Measurements from ENCODE around the gene E2F3. TPM values are rescaled to one million over a fixed set of nuclear protein-coding genes. Genes with fewer than 3 reads are reported as not detected.

Gene E2F3
- total RNA-seq, 4 donors from 2014 or later = 9.4 to 15.8 (median 11.9) TPM

DNA sequence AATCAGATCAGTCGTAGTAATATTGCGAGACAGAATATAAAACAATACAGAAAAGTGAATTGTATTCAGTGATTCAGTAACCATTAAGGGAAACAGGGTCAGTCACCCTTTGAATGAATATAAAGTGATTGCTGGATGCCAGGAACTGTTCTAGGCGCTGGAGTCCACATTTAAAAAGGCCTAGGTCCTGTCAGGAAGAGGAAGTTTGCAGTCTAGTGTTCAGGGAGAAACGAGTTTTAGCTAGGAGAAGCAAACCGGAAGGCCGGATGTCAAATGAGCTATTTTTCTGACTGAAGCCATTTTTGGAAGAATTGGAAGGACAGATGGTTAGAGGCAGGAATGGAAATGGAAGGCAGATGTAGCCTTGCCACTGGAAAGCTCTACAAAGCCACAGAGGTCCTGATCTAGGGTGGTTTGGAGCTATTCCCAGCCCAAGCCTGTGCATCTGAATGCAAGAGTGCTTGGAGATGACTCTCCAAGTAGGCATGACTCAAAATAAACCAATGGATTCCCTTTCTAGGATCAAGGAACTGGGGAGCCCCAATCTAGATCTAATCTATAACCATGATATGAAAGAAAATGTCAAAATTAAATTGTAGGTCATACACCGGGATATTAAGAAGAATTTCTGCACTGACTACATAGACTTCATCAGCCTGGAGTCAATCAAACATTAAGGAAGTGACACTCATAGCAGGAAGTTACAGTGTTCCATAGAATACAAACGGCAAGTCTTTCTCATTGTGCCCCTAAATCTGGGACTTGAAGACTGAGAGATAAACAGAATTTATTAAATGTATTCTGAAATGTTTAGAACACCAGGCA, 95.7 kb downstream of the E2F3 start:
- TF ChIP-seq, protein P1, sequence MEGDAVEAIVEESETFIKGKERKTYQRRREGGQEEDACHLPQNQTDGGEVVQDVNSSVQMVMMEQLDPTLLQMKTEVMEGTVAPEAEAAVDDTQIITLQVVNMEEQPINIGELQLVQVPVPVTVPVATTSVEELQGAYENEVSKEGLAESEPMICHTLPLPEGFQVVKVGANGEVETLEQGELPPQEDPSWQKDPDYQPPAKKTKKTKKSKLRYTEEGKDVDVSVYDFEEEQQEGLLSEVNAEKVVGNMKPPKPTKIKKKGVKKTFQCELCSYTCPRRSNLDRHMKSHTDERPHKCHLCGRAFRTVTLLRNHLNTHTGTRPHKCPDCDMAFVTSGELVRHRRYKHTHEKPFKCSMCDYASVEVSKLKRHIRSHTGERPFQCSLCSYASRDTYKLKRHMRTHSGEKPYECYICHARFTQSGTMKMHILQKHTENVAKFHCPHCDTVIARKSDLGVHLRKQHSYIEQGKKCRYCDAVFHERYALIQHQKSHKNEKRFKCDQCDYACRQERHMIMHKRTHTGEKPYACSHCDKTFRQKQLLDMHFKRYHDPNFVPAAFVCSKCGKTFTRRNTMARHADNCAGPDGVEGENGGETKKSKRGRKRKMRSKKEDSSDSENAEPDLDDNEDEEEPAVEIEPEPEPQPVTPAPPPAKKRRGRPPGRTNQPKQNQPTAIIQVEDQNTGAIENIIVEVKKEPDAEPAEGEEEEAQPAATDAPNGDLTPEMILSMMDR (IDR thresholded peaks at IDR 0.05; ENCODE audit: low read depth) = no peak

DNA sequence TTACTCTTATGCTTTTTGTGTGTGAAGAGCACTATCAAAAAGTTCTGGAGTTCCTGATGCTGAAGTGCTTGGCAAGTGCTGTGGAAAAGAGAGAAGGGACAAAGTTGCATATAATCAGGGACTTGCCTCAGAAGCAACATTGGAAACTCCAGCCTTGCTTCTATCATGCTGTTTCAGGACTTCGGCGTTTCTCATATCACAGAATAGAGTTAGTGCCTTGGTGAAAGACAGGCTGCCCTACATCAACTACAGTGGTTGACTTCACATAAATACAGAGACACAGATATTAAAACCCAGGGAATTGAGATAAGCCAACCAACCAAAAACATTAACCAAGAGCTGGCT, 96.3 kb downstream of the E2F3 start:
- TF ChIP-seq, protein P1 (IDR thresholded peaks at IDR 0.05; ENCODE audit: low read depth) = no peak

DNA sequence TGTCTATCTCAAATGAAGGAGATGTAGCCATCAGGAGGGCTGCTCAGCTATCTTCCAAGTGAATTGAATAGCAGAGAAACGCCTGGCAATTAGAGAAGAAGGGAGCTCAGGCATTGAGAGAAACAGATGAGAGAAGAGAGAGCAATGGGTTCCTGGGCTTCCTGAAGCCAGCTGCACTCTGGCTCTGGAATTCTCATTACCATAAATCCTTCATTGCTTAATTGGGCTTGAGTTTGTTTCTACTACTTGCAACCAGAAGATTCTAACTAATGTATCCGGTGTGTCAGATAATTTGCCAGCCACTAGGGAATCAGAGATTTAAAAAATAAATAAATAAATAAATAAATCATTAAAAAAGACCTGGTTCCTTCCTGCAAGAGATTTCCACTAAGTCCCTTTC, 107.5 kb downstream of the E2F3 start:
- TF ChIP-seq, protein P1 (IDR thresholded peaks at IDR 0.05; ENCODE audit: low read depth) = no peak

DNA sequence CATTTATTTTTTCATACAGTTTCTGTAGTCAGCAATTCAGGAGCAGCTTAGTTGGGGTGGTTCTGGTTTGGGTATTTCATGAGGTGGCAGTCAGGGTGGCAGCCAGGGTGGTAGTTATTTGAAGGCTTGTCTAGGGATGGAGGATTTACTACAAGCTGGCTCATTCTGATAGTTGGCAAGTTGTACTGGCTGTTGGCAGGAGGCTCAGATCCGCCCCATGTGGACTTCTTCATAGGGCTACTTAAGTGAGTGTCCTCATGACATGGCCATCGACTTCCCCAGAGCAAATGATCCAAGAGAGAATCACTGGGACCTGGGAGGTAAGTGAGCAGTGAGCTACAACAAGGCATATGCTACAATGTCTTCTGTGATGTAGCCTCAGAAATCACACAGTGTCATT, 110.2 kb downstream of the E2F3 start:
- TF ChIP-seq, protein P1 (IDR thresholded peaks at IDR 0.05; ENCODE audit: low read depth) = no peak

DNA sequence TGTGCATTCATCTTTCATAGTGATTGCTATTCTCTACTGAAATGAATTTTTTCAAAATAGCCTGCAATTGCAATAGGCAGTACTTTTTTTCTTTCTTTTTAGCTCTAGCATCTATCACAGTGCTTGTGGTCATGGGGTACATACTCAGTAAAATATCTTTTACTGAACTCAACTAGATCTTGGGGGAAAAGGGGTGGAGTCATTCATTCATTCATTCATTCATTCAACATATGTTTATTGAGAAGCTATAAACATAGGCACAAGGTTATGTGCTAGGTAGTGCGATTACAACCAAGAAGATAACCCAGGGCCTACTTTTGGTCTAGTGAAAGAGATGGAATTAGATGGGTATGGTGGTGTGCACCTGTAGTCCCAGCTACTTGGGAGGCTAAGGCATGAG, 131.2 kb downstream of the E2F3 start:
- TF ChIP-seq, protein P1 (IDR thresholded peaks at IDR 0.05; ENCODE audit: low read depth) = no peak

DNA sequence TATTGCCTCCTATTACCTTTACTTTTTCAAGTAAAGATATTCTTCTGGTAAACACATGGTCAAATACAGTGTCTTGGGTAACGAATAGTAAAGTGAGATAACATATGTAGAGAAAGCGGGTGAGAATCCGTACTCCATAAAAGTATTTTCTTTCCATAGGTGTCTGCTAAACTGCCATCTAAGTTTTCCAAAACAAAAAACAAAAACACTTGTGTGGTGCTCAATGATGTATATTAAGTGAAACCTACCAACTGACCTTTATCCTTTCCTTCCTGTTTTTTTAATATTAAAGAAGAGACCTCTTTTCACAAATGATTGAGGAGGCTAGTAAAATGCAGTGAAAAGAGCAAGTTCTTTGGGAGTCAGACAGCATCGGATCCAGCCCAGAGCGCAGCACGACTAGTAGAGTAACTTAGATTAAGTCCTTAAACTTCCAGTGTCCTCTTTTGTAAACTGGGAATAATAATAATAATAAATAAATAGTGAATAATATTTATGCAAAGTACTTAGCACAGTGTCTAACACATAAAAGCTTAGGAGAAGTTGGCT, 132.1 kb downstream of the E2F3 start:
- TF ChIP-seq, protein P1 (IDR thresholded peaks at IDR 0.05; ENCODE audit: low read depth) = no peak

DNA sequence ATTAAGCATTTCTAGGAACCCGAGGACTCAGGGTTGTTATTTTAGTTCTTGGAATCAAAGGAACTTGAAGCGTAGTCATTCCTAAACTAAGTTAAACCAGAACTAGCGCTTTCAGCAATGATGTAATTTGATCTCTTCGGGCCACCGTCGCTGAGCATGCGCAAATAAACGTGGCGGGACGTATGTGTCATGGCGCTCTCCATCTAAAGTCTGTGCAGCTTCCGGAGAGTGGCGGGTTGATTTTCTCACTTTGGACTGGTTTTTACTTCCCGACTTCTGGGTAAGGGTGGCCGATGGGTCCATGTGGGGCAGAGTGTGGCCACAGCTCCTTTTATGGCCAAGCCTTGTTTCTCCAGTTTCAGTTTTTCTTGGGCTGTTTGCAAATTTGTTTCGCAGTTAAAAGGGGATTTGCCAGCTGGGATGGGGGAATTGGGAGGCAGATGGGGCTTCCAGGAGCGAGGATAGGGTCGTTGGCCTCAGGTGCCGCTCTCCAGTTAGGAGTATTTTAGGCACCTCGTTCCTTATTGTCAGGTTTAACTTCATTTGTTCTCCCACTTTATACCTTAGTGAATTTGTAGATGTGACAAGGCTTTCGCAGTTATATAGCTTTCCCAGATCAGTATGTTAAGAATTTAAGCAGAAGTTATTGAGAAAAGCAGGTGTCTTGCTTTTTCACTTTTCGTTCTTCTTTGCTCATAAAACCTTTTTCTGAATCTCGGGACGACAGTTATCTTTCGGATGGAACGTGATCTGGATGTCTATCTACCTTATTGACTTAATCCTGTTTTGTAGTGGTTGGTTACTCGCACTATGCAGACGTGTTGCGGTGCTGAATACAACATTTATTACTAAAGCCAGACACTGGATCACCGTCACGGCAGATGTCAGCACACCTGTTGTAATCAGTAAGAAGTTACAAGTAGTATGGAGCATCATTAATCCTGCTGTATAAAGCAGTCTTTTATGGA, 132.9 kb downstream of the E2F3 start, which contains the start of gene CDKAL1:
CDKAL1 (plus strand) TSS at position 163 of the 968 bp plus-strand sequence. CDS start 11,894 bp downstream, outside the sequence.
- TF ChIP-seq, protein P1 (IDR thresholded peaks at IDR 0.05; ENCODE audit: low read depth) = no peak

Data from subcutaneous adipose tissue (tissue), 4 donors.